NCI-H524 treated with DMSO at 0.1 percent for 48 hours (cell line): ENCODE data around the gene HSD17B11.
"Not testable (repeated sequence)": the region's sequence is repeated elsewhere in the genome, so short reads cannot be mapped to it uniquely, and the experiment has no call there.

Experiments used
- DNase-seq: peaks from one replicate; lab custom pipeline; 2025; lab: John Stamatoyannopoulos, UW

HSD17B11 gene

DNA sequence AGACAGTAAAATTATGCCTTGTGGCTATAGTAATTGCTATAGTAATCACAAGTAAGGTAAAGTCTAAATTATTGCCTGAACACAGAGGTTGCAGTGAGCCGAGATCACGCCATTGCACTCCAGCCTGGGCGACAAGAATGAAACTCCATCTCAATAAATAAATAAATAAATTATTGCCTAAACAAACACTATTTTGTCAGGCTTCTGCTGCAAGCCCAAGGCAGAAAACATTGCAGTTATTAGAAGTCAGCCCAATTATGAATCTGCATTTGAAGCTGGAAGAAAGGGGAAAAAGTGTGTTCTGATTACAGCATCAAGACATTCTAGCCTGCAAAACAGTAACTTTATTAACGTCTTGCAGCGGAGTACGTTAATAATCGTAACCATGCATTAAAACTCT is 85.4 kb downstream of the HSD17B11 start:
- DNase-seq = no peak

DNA sequence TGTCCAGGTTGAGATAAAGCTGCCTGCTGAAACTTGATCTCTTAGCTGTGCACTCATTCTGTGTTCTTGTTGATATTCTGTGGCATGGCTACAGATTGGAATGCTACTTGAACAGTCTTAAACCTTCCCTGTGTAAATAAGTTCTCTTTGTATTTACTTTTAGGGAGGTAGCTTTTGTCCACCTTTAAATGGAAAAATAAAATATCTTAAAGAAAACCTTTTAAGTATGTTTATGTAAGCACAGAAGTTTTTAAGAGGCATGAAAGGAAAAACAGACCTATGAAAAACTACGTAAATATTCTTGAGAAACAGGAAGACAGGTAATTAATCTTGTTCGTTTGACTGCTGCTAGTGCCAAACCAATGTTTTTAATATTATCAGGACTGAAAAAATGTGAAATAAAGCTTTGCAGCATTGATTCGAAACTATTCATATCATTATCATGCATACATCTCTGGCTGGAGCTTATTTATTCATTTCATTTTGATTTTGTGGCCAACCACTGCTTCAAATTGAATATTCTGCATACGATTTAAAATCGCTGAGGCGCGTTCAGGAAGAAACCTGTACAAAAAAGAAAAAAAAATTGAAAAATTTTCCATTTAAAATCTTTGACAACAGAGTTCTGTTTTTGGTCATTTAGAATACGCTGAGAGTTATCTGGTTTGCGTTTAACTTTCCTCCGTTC is 86.1 kb downstream of the HSD17B11 start:
- no peak for DNase-seq

DNA sequence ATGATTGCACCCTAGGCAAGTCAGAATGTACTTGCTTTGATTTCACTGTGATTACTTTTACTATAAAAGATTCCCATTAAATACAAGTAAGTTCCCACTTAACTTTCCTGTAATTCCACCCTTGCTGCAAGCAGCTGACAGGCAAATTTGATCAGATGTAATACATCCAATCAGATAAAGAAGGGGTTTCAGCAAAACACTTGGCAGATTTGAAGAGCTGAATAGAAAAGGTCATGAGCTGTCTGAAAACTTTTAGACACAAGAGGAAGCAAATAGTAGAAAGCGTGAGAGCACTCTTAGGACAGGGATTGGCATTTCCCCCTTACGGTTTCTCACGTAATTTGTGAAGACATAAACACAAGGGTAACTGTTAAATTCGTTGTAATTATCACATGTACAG is 91.1 kb downstream of the HSD17B11 start:
- no peak for DNase-seq

DNA sequence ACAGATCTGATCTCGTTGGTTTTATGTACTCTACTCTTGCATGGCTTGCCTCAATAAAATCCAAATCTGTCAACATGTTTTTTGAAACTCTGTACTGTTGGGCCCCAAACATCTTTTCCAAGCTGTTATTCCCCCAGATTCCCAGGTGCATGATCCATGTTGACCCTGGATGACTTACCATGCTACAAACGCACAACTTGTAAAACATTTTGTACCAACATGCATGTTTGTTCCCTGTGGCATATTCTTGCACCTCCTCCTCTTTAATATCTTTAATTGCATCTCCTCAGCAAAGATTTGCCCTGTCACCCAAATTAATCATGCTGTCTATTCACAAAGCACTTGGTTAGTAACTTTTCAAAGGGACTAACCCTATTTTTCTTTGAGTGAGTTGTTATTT is 92.6 kb downstream of the HSD17B11 start:
- no peak for DNase-seq

DNA sequence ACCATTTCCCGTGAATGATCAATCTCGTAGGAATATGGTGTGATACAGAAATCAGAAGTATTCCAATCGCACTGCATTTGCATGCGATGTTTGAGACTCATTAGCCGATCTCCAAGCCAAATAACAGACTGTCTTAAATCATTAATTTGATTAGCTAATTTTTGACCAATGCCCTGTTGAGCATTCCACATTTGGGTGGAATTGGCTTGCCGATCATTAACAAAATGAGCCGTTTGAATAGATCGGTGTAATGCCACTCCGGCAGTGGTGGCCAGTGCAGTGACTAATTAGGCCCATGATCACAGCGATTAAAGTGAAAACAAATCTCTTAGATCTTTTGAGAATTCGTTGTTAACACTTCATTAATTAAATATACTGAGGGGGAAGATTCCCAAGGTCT is 96.1 kb downstream of the HSD17B11 start:
- DNase-seq = not testable (repeated sequence)

DNA sequence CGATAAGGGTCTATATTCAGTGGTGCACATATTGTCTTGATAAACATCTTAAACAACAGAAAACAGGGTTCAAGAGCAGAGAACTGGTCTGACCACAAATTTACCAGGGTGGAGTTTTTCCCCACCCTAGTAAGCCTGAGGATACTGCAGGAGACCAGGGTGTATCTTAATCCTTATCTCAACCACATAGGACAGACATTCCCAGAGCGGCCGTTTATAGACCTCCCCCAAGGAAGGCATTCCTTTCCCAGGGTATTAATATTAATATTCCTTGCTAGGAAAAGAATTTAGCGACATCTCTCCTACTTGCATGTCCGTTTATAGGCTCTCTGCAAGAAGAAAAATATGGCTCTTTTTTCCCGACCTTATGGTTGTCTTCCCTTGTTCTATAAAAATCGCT is 97.1 kb downstream of the HSD17B11 start:
- DNase-seq = not testable (repeated sequence)

DNA sequence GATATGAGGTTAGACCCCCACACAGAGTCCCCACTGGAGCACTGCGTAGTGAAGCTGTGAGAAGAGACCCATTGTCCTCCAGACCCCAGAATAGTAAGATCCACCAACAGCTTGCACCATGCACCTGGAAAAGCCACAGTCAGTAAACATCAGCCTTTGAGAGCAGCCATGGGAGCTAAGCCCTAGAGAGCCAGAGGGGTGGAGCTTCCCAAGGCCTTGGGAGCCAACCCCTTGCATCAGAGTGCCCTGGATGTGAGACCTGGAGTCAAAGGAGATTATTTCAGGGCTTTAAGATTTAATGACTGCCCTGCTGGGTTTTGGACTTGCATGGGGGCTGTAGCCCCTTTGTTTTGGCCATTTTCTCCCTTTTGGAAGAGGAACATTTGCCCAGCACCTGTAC is 104.0 kb downstream of the HSD17B11 start:
- no peak for DNase-seq
